Measurements from ENCODE around the gene MYO7B. TPM values are rescaled to one million over a fixed set of nuclear protein-coding genes. Genes with fewer than 3 reads are reported as not detected.

Gene MYO7B
- polyA plus RNA-seq, 2 of the 4 experiments (the other 2 are of a cell fraction): 0.04 to 0.09 TPM

- Histone ChIP-seq H3K4me2 (no peak overlapping the region), H3K9me3 (no peaks in the 10 kb centered on the region), H3K27ac (no peak overlapping the region), H3K4me1 (no peaks in the 10 kb centered on the region), H3K4me3 (no peak overlapping the region)
- TF ChIP-seq, protein P1, sequence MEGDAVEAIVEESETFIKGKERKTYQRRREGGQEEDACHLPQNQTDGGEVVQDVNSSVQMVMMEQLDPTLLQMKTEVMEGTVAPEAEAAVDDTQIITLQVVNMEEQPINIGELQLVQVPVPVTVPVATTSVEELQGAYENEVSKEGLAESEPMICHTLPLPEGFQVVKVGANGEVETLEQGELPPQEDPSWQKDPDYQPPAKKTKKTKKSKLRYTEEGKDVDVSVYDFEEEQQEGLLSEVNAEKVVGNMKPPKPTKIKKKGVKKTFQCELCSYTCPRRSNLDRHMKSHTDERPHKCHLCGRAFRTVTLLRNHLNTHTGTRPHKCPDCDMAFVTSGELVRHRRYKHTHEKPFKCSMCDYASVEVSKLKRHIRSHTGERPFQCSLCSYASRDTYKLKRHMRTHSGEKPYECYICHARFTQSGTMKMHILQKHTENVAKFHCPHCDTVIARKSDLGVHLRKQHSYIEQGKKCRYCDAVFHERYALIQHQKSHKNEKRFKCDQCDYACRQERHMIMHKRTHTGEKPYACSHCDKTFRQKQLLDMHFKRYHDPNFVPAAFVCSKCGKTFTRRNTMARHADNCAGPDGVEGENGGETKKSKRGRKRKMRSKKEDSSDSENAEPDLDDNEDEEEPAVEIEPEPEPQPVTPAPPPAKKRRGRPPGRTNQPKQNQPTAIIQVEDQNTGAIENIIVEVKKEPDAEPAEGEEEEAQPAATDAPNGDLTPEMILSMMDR (IDR thresholded peaks at IDR 0.05): no peak
- TF ChIP-seq POLR2AphosphoS2 (conservative IDR thresholded peaks at IDR 0.05; ENCODE audit: low read length): no peak
- 87% methylated on average over 15 of the region's 25 CpGs for WGBS (ENCODE audit: missing lambda C conversion rate)
- ATAC-seq (no peak), FAIRE-seq (no peak), DNase-seq (ENCODE audit: low read depth in 1 of 2, low spot score in 1 of 2) (no peak)
- CTCF ChIA-PET: interaction anchor here (1.7 to 3.2 kb wide), 2 partner anchors 15 to 19 kb away, joined by 5 to 11 read pairs; no protein-coding TSS in a partner anchor
- POLR2A ChIA-PET: interaction anchor here (2.5 kb wide), 1 partner anchor 105 kb away, joined by 5 read pairs; the partner anchor contains the start of gene IWS1
Observed at GRCh38 chr2:127630864-127631540, 95.5 kb downstream of the MYO7B start.

GRCh38 chr2:127631541-127631996 is 96.1 kb downstream of the MYO7B start:
- CTCF ChIA-PET: interaction anchor here (1.2 to 1.7 kb wide), 2 partner anchors 16 to 18 kb away, joined by 4 to 5 read pairs; no protein-coding TSS in a partner anchor
- H3K4me1 ChIP-seq: no peaks in the 10 kb centered on the region
- POLR2A ChIA-PET: no interaction called here

GRCh38 chr2:127631997-127632581 is 96.6 kb downstream of the MYO7B start:
- Histone ChIP-seq H3K4me3 (no peak overlapping the region), H3K27ac (no peak overlapping the region), H3K9me3 (no peaks in the 10 kb centered on the region), H3K4me1 (peaks cover 1% of the 10 kb centered on the region), H3K4me2 (no peak overlapping the region)
- POLR2A ChIA-PET: no interaction called here
- ATAC-seq (no peak), FAIRE-seq (no peak), DNase-seq (ENCODE audit: low read depth in 1 of 2, low spot score in 1 of 2) (no peak)
- CTCF ChIA-PET: interaction anchor here (1.2 to 1.7 kb wide), 2 partner anchors 16 to 18 kb away, joined by 4 to 5 read pairs; no protein-coding TSS in a partner anchor
- WGBS (ENCODE audit: missing lambda C conversion rate): 89% methylated on average over 10 of the region's 17 CpGs
- no peak for TF ChIP-seq ZC3H11A (IDR thresholded peaks at IDR 0.05)
- TF ChIP-seq CBX2 (IDR thresholded peaks at IDR 0.05; ENCODE audit: borderline replicate concordance, low read depth): no peak
- TF ChIP-seq RARB (CRISPR knock-in tag; IDR thresholded peaks at IDR 0.05): no peak
- TF ChIP-seq ELK1 (IDR thresholded peaks at IDR 0.05; ENCODE audit: low read depth, low read length): no peak
- TF ChIP-seq HOXB13 (CRISPR knock-in tag; IDR thresholded peaks at IDR 0.05; ENCODE audit: low read depth): no peak
- no peak for TF ChIP-seq FOSL2 (IDR thresholded peaks at IDR 0.05)
- no peak for TF ChIP-seq FOSL2 (CRISPR knock-in tag; IDR thresholded peaks at IDR 0.05)
- TF ChIP-seq POLR2A (IDR thresholded peaks at IDR 0.05; ENCODE audit: low read length): no peak

More at GRCh38 chr2:127631541-127631996, 96.1 kb downstream of the MYO7B start:
- ATAC-seq (no peak), DNase-seq (ENCODE audit: low read depth in 1 of 2, low spot score in 1 of 2) (no peak), FAIRE-seq (no peak)
- Histone ChIP-seq H3K9me3 (no peaks in the 10 kb centered on the region), H3K27ac (no peak overlapping the region), H3K4me2 (no peak overlapping the region), H3K4me3 (no peak overlapping the region)
- TF ChIP-seq ZFP36 (IDR thresholded peaks at IDR 0.05; ENCODE audit: borderline replicate concordance, partially characterized antibody) (no peak), CBX8 (IDR thresholded peaks at IDR 0.05) (no peak), JUN (IDR thresholded peaks at IDR 0.05) (no peak)
- 80% methylated on average over 8 of the region's 16 CpGs for WGBS (ENCODE audit: missing lambda C conversion rate)

DNA sequence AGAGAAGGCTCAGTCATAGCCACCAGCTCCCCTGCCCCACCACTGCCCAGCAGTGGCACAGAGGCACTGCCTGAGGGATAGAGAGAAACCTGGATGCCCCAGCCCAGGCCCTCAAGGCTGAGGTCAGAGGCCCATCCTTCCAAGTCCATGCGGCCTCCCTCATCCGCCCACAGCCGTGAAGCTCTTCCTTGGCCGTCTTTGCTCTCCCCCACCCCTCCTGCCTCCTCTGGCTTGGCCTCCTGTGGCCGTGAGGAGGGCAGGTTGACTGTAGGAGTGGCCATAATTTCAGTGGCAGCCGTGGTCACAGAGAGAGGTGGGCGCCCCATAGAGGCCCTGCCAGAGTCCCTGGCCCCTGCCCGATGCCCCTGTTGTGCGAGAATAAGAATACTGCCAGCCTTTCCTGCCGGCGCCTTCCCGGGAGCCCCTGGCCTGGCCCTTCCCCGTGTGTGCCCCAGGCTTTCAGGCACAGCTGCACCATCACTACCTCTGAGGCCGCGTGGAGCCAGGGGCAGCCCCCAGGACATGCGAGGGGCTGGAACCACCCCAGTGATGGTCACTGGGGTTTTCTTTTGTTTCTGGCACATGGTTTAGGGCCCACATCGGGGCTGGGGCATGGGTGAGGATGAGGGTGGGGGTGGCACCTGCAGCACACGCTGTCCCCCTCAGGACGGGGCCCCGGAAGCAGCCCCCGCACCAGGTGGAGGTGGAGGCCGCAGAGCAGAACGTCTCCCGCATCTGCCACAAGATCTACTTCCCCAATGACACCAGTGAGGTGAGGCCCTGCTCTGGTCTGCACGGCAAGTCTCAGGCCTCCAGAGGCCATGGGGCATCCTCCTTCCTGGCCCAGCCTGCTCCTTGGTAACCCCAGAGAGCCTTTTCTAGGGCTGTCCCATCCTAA is 97.4 kb downstream of the MYO7B start:
- Histone ChIP-seq H3K27ac (no peak overlapping the region), H3K4me2 (no peak overlapping the region), H3K4me3 (no peak overlapping the region), H3K9me3 (no peaks in the 10 kb centered on the region), H3K4me1 (peaks cover 9% of the 10 kb centered on the region)
- ChIA-PET POLR2A (no interaction called here), CTCF (interaction anchor here (1.2 to 1.7 kb wide), 2 partner anchors 17 kb away, joined by 4 to 5 read pairs; no protein-coding TSS in a partner anchor)
- DNase-seq (ENCODE audit: low read depth in 1 of 2, low spot score in 1 of 2) (no peak), ATAC-seq (no peak), FAIRE-seq (no peak)
- WGBS (ENCODE audit: missing lambda C conversion rate): 88% methylated on average over 13 of the region's 25 CpGs
- TF ChIP-seq HOXA7 (CRISPR knock-in tag; IDR thresholded peaks at IDR 0.05) (no peak), RAD21 (conservative IDR thresholded peaks at IDR 0.05 in 1 of 2, IDR thresholded peaks at IDR 0.05 in 1 of 2) (no peak), JUN (IDR thresholded peaks at IDR 0.05) (no peak), HDAC2 (IDR thresholded peaks at IDR 0.05) (no peak), JUNB (IDR thresholded peaks at IDR 0.05) (no peak), NFE2L2 (conservative IDR thresholded peaks at IDR 0.05; ENCODE audit: low read length) (no peak), HOXB13 (CRISPR knock-in tag; IDR thresholded peaks at IDR 0.05; ENCODE audit: low read depth) (no peak), BHLHE40 (IDR thresholded peaks at IDR 0.05; ENCODE audit: low read depth, low read length) (no peak), FOSL2 (IDR thresholded peaks at IDR 0.05) (no peak), FOSL2 (CRISPR knock-in tag; IDR thresholded peaks at IDR 0.05) (no peak), SMC3 (IDR thresholded peaks at IDR 0.05) (no peak), HOXB5 (CRISPR knock-in tag; IDR thresholded peaks at IDR 0.05) (no peak), USF2 (IDR thresholded peaks at IDR 0.05) (no peak), PHF8 (IDR thresholded peaks at IDR 0.05; ENCODE audit: borderline replicate concordance, low read depth) (no peak), CBX2 (IDR thresholded peaks at IDR 0.05; ENCODE audit: borderline replicate concordance, low read depth) (no peak)
- TF ChIP-seq, protein P2, sequence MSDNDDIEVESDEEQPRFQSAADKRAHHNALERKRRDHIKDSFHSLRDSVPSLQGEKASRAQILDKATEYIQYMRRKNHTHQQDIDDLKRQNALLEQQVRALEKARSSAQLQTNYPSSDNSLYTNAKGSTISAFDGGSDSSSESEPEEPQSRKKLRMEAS (IDR thresholded peaks at IDR 0.05): no peak

All from A549 (cell line).